Fibroblast of skin of left quadriceps (primary cell): ENCODE measurements around the gene IFNL4.
"Not testable (repeated sequence)": the region's sequence is repeated elsewhere in the genome, so short reads cannot be mapped to it uniquely, and the experiment has no call there.

Experiments
- DNase-seq, 2 experiments: peaks; one replicate each; pipeline ENCODE4 v3.0.0-alpha.2; 2013; ENCODE audit warnings: low read depth in 2 of 2

IFNL4 gene

GRCh38 chr19:39257227-39257626 is 8.6 kb upstream of the IFNL4 start:
- no peak for DNase-seq

DNA sequence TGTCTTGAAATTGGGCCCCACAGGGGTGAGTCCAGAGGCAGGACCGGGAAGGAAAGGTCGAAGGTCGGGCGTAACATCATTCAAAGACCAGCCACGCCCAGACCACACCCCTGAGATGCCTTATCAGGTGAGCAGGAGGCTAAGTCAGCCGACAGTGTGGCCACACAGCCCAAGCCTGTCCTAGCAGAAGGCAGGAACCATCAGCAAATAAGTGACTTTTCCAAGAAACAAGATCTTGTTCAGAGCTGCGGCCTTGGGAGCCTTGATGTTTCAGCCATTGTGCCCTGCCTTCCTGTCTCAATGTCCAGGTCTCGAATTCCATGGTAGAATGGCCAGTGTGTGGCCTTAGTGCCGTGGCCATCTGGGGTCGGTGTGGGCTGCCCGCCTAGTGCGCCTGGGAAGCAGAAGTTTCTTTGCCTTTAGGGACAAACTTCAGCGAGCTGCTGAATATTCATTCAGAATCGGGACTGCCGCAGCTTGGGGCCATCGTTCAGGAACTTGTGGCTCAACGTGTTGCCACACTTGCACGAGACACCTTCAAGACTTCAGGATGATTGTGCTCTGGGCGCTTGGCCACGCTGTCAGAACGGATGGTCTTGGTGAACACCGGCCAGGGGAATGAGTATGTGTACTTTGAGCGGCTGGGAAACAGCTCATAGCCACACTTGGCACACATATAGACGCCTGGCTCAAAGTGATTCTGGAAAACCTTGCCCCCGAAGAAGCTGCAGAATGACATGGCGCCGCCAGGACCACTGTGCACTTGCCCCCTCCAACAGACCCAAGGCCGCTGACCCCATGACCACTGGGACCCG is 6.1 kb upstream of the IFNL4 start:
- DNase-seq: no peak

- no peak for DNase-seq
Measured at GRCh38 chr19:39253374-39254149, 4.9 kb upstream of the IFNL4 start.

GRCh38 chr19:39252458-39252857 is 3.8 kb upstream of the IFNL4 start:
- no peak for DNase-seq

- DNase-seq: no peak
Measured at GRCh38 chr19:39251846-39252245, 3.2 kb upstream of the IFNL4 start.

DNA sequence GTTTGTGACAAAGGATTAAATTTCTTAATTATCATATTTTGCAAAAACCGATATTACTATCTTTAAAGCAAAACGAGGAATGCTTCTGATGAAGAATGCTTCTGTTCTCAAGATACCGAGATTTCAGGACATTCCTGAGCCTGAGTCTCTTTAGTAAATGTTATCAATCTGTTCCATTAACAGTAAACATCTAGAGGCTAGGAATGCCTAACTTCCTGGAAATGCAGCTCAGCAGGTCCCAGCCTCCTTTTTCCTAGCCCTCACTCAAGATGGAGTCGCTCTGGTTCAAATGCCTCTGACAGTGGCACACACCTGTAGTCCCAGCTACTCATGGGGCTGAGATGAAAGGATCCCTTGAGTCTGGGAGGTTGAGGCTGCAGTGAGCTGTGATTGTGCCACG is 2.4 kb upstream of the IFNL4 start:
- no peak for DNase-seq

DNA sequence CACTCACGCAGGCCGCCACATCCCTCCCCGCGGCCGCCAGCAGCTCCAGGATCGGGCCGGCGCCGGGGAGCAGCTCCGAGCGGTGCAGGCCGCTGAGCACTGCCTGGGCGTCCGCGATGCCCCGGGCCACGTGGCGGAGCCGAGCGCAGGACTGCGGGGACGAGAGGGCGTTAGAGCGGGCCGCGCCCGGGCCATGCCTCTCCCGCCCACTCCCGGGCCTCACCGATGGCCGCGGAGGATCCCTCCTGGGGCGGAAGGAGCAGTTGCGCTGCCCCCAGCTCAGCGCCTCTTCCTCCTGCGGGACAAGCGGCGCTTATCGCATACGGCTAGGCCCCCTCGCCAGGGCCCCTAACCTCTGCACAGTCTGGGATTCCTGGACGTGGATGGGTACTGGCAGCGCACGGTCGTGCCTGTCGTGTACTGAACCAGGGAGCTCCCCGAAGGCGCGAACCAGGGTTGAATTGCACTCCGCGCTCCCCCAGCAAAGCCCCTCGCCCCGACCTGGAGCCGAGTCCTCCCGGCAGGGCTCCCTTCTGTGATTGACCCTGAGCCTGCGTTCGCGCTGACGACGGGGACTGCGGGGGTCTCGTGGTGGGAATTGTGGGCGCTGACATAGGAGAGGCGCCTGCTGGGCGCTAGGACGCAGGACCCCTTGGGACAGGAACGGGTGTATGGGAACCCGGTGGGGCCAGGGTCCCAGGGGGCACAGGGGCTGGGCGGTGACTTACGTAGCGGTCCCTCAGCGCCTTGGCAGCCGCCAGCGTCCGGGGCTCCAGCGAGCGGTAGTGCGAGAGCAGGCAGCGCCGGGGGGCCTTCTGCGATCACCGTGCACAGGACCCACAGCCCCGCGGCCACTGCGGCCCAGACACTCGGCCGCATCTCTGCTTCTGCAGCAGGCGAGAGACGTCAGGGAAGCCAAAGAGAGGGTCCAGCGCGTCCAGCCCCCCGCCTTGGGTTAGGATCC is 673 bp downstream of the IFNL4 start:
- DNase-seq: no peak

- no peak for DNase-seq
Measured at GRCh38 chr19:39246951-39247669, 1.5 kb downstream of the IFNL4 start.

DNA sequence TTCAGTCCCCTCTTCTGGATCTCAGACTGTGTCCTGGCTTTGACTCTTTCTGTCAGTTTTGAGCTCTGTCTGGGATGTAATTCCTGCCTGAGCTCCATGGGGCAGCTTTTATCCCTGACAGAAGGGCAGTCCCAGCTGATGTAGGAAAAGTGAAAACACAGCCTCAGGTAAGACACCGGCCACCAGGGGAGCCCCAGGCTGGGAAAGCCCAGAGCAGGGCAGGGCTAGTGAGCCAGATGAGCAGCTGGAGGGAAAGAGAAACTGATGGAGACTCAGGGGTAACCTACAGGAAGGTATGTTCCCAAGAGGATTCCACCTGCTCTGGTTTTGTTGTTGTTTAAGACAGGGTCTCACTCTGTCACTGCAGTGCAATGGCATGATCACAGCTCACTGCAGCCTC is 3.5 kb downstream of the IFNL4 start:
- DNase-seq: not testable (repeated sequence)

GRCh38 chr19:39244410-39245100 is 4.1 kb downstream of the IFNL4 start, which contains the start of gene IFNL3:
IFNL3 (minus strand) TSS chr19:39245006; CDS start chr19:39244967, 39 bp downstream.
- not testable (repeated sequence) for DNase-seq

GRCh38 chr19:39243741-39244140 is 4.9 kb downstream of the IFNL4 start:
- DNase-seq: not testable (repeated sequence)

- no peak for DNase-seq
Measured at GRCh38 chr19:39240421-39240820, 8.2 kb downstream of the IFNL4 start.

DNA sequence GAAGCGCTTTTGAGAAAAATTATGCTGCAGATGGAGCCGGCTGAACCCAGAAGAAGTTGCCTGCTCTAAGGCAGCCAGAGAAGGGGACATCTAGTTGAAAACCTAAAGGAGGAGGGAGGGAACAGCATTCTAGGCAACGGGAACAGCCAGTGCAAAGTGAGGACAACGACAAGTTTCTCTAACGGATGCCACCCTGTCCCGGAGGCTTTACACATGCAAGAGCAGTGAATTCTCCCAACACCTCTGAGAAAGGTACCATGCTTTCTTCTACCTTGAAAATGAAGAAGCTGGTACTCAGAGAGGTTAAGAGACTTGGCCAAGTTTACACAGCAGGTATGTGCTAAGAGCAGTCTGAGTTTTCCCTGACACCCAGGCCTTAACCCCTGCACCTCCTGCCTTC is 9.7 kb downstream of the IFNL4 start:
- no peak for DNase-seq

GRCh38 chr19:39238209-39238608 is 10.4 kb downstream of the IFNL4 start:
- no peak for DNase-seq

DNA sequence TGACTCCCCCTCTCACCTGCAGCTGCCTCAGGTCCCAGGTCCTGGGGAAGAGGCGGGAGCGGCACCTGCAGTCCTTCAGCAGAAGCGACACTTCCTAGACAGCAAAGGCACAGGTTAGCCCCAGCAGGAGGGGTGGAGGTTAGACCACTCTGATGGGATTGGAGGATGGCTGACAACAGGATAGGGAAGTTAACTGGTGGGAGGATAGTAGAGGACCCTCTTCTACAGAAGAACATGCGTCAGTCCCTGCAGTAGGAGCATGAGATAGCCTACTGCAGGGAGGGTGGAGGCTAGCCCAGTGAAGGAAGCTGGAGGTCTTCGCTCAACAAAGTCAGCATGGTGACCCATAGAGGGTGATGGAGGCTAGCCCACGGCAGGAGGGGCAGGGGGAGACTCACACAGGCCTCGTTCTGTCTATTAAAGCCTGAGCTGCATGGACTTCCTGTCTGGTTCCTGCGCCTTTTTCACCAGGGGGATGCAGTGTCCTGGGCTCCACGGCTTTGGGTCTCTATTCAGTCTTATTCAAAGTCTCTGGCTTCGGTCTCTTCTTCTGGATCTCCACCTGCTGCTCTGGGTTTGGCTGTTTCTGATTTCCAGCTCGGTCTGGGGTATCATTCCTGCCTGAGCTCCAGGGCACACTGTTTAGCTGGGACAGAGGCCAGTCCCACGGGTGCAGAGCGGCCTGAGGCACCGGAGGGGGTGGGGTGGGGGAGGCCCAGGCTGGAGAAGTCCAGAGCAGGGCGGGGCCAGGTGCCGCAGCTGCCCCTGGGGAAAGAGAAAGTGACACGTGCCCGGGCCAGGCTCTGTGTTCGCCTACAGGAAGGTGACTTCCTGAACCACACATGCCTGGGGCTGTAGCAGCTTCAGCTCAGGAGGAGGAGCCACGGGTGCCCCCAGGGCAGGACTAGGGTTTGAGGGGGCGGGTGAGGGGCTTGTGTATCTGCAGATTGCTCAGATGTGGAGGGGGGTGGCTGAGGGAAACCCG is 11.2 kb downstream of the IFNL4 start:
- no peak for DNase-seq

GRCh38 chr19:39236527-39236926 is 12.1 kb downstream of the IFNL4 start:
- no peak for DNase-seq

DNA sequence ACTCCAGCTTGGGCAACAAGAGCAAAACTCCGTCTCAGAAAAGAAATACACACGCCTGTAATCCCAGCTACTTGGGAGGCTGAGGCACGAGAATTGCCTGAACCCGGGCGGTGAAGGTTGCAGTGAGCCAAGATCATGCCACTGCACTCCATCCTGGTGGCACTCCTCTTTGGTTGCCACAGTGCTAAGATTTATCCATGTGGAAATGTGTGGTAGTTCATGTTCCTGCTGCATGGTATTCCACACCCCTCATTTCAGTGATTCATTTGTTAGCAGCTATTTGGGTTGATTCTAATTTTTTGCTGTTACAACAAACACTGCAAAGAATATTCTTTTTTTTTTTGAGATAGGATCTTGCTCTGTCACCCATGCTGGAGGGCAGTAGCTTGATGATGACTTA is 15.9 kb downstream of the IFNL4 start:
- DNase-seq: no peak

DNA sequence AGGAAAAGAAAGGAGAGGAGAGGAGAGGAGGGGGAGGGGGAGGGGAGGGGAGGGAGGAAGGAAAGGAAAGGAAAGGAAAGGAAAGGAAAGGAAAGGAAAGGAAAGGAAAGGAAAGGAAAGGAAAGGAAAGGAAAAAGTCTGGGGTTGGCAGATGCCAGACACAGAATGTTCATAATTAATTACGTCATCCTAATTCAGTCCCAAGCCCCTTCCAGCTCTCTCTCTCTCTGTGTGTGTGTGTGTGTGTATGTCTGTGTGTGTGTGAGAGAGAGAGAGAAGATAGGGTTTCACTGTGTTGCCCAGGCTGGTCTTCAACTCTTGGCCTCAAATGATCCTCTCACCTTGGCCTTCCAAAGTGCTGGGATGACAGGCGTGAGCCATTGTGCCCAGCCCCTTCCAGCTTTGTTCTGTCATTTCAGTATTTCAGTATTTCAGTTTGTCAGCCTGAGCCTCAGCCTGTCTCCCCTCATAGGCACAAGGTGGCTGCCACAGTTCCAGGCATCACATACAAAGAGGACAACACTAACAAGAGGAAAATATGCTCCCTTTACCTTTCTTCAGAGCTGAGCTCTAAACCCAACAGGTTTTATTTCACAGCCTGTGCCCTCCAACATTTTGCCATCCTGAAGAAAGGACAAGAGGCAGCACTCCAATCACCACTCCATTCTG is 18.4 kb downstream of the IFNL4 start:
- no peak for DNase-seq

GRCh38 chr19:39224910-39225309 is 23.7 kb downstream of the IFNL4 start:
- DNase-seq: no peak
